GM23338 (cell line): ENCODE data around the gene RWDD1. TPM values are rescaled to one million over a fixed set of nuclear protein-coding genes. Genes with fewer than 3 reads are reported as not detected.
A peak's percentile ranks its signal among the peaks of the same experiment; 100 is the strongest.

Experiments used
- ATAC-seq: fragments of 200-7000 bp; cut with Tn5 transposase; 3 replicates; pipeline ENCODE4 v1.9.1; 2020
- DNase-seq: peaks from one replicate; pipeline ENCODE4 v3.0.0-alpha.2; 2015; ENCODE audit warnings: low spot score
- H2AFZ ChIP-seq: fragments of 200-600 bp; sonication (generic); 2 replicates; pipeline ENCODE4 v1.8.0; 2016; ENCODE audit warnings: antibody characterized with exemption, mild to moderate bottlenecking, moderate library complexity
- H3F3A ChIP-seq: fragments of 200-600 bp; sonication (generic); replicated peaks from 2 replicates; pipeline ENCODE4 v1.8.0; 2017; ENCODE audit warnings: antibody characterized with exemption, mixed run types, low read depth
- H3K27ac ChIP-seq: fragments of 200-600 bp; sonication (generic); 2 replicates; pipeline ENCODE4 v1.6.1; 2016; ENCODE audit warnings: low read depth
- H3K27me3 ChIP-seq: fragments of 200-600 bp; sonication (generic); 2 replicates; pipeline ENCODE4 v1.8.0; 2016; ENCODE audit warnings: mild to moderate bottlenecking, mixed run types, moderate library complexity; ENCODE audit not compliant: insufficient read depth
- H3K36me3 ChIP-seq: fragments of 200-600 bp; sonication (generic); 2 replicates; pipeline ENCODE4 v1.8.0; 2016; ENCODE audit warnings: mild to moderate bottlenecking; ENCODE audit not compliant: insufficient read depth
- H3K4me1 ChIP-seq: fragments of 200-600 bp; sonication (generic); 2 replicates; pipeline ENCODE4 v1.8.0; 2016; ENCODE audit warnings: mild to moderate bottlenecking, moderate library complexity; ENCODE audit not compliant: insufficient read depth
- H3K4me2 ChIP-seq: fragments of 200-600 bp; sonication (generic); 2 replicates; pipeline ENCODE4 v1.7.1; 2017; ENCODE audit warnings: mixed run types
- H3K4me3 ChIP-seq: fragments of 200-600 bp; sonication (generic); 2 replicates; pipeline ENCODE4 v1.6.1; 2016; ENCODE audit warnings: mixed run types
- H3K79me2 ChIP-seq: fragments of 200-600 bp; sonication (generic); replicated peaks from 2 replicates; pipeline ENCODE4 v1.8.0; 2017; ENCODE audit warnings: mild to moderate bottlenecking; ENCODE audit not compliant: insufficient read depth
- H3K9me2 ChIP-seq: fragments of 200-600 bp; sonication (generic); 2 replicates; pipeline ENCODE4 v1.8.0; 2017; ENCODE audit not compliant: insufficient read depth
- H4K20me1 ChIP-seq: fragments of 200-600 bp; sonication (generic); replicated peaks from 2 replicates; pipeline ENCODE4 v1.8.0; 2017; ENCODE audit warnings: mild to moderate bottlenecking; ENCODE audit not compliant: insufficient read depth
- H3K27ac Mint-ChIP-seq: 2 replicates; pipeline ENCODE4 v1.8.0; 2020; ENCODE audit warnings: inconsistent platforms, mild to moderate bottlenecking, moderate library complexity, mixed read lengths
- H3K27me3 Mint-ChIP-seq: 3 replicates; pipeline ENCODE4 v1.8.0; 2022; ENCODE audit warnings: low read depth, mild to moderate bottlenecking, moderate library complexity, mixed read lengths, inconsistent platforms; ENCODE audit not compliant: insufficient read depth, poor library complexity
- H3K36me3 Mint-ChIP-seq: 3 replicates; pipeline ENCODE4 v1.8.0; 2021; ENCODE audit warnings: low read depth, mild to moderate bottlenecking, inconsistent platforms, moderate library complexity, mixed read lengths
- H3K4me1 Mint-ChIP-seq: 3 replicates; pipeline ENCODE4 v1.8.0; 2020; ENCODE audit warnings: mild to moderate bottlenecking, inconsistent platforms, mixed read lengths
- H3K4me3 Mint-ChIP-seq: 3 replicates; pipeline ENCODE4 v1.8.0; 2021; ENCODE audit warnings: moderate library complexity, mild to moderate bottlenecking, inconsistent platforms, mixed read lengths
- H3K9me3 Mint-ChIP-seq: 3 replicates; pipeline ENCODE4 v1.8.0; 2020; ENCODE audit warnings: moderate library complexity, mild to moderate bottlenecking, inconsistent platforms, mixed read lengths
- CREB1 ChIP-seq: fragments of 250-450 bp; sonication (Bioruptor Pico); IDR thresholded peaks from 2 replicates; pipeline ENCODE4 v1.5.0; 2020; ENCODE audit warnings: low read depth, mild to moderate bottlenecking, moderate library complexity
- CTCF ChIP-seq, 2 experiments: fragments of 200-600 bp in 1 of 2; sonication (generic) in 1 of 2; conservative IDR thresholded peaks; 2 replicates each; pipeline versions ENCODE4 v1.5.1 to v1.6.1; 2016 to 2017; ENCODE audit warnings: antibody characterized with exemption in 2 of 2, low read depth in 2 of 2, mild to moderate bottlenecking in 2 of 2, moderate library complexity in 1 of 2
- ETS1 ChIP-seq: IDR thresholded peaks from 2 replicates; pipeline ENCODE4 v1.6.1; 2016; ENCODE audit warnings: antibody characterized with exemption
- EZH2 ChIP-seq: fragments of 200-600 bp; sonication (generic); IDR thresholded peaks from one replicate; pipeline ENCODE4 v1.8.0; 2017; ENCODE audit warnings: antibody characterized with exemption, mild to moderate bottlenecking, low read depth; ENCODE audit not compliant: unreplicated experiment
- JUNB ChIP-seq: IDR thresholded peaks from one replicate; pipeline ENCODE4 v1.6.1; 2016; ENCODE audit warnings: antibody characterized with exemption; ENCODE audit not compliant: unreplicated experiment
- NANOG ChIP-seq: IDR thresholded peaks from 2 replicates; pipeline ENCODE4 v1.6.1; 2016; ENCODE audit warnings: antibody characterized with exemption, borderline replicate concordance
- POLR2AphosphoS5 ChIP-seq: IDR thresholded peaks from 2 replicates; pipeline ENCODE4 v1.6.1; 2016; ENCODE audit warnings: antibody characterized with exemption, low read depth
- REST ChIP-seq: IDR thresholded peaks from one replicate; pipeline ENCODE4 v1.6.1; 2018; ENCODE audit warnings: antibody characterized with exemption; ENCODE audit not compliant: unreplicated experiment
- ZNF114 ChIP-seq: fragments of 250-450 bp; sonication (Bioruptor Pico); IDR thresholded peaks from 2 replicates; pipeline ENCODE4 v1.5.0; 2020; ENCODE audit warnings: mild to moderate bottlenecking, moderate library complexity
- ZNF331 ChIP-seq: fragments of 250-450 bp; sonication (Bioruptor Pico); IDR thresholded peaks from 2 replicates; pipeline ENCODE4 v1.5.0; 2020; ENCODE audit warnings: low read depth, mild to moderate bottlenecking, moderate library complexity
- polyA plus RNA-seq: library from polyadenylated mRNA; unstranded; fragments of >200 nt; fragmentation: Nextera tagmentation; extraction: Ambion mirVana; gene quantifications from 2 replicates; pipeline ENCODE4 v1.2.1, GENCODE V29; 2016
- total RNA-seq: library from RNA; depleted of rRNA; stranded (reverse); fragments of >200 nt; shearing (Covaris generic); gene quantifications from 2 replicates; pipeline ENCODE4 v1.2.3, GENCODE V29; 2014

The RWDD1 gene
- total and polyA plus RNA-seq, 2 experiments from 2014 or later, result 20.2 to 171 TPM

GRCh38 chr6:116528133-116528532, 43.2 kb upstream of the RWDD1 start:
- ATAC-seq (no peak), DNase-seq (no peak)
- H3K9me2 ChIP-seq, result no peaks in the 10 kb centered on the region
- no peaks in the 10 kb centered on the region for H3F3A ChIP-seq
- H3K9me3 Mint-ChIP-seq, result no peaks in the 10 kb centered on the region
- no peak overlapping the region for H3K27ac Mint-ChIP-seq
- no peak overlapping the region for H3K4me3 Mint-ChIP-seq
- peaks cover 50% of the 10 kb centered on the region for H3K4me1 Mint-ChIP-seq
- no peaks in the 10 kb centered on the region for H3K36me3 Mint-ChIP-seq
- no peaks in the 10 kb centered on the region for H4K20me1 ChIP-seq
- no peak overlapping the region for H3K4me3 ChIP-seq
- H3K4me2 ChIP-seq, result no peak overlapping the region
- H2AFZ ChIP-seq, result no peak overlapping the region
- no peak overlapping the region for H3K27ac ChIP-seq
- no peaks in the 10 kb centered on the region for H3K79me2 ChIP-seq
- TF ChIP-seq EZH2 (no peak), ZNF114 (CRISPR knock-in tag) (no peak), CREB1 (no peak), CTCF (conservative IDR thresholded peaks at IDR 0.05; ENCODE audit: low read depth in 2 of 2) (no peak), REST (no peak), ZNF331 (CRISPR knock-in tag) (no peak), NANOG (no peak), JUNB (no peak)
- H3K4me1 ChIP-seq, result peaks cover 48% of the 10 kb centered on the region
- H3K36me3 ChIP-seq, result no peaks in the 10 kb centered on the region
- no peaks in the 10 kb centered on the region for H3K27me3 ChIP-seq
- no peaks in the 10 kb centered on the region for H3K27me3 Mint-ChIP-seq

- H3K27ac Mint-ChIP-seq, result peak overlapping the region; percentile 5
- ATAC-seq (peak; percentile 40), DNase-seq (no peak)
- no peak overlapping the region for H3K27ac ChIP-seq
- peaks cover 48% of the 10 kb centered on the region for H3K4me1 ChIP-seq
- H3K4me2 ChIP-seq, result no peak overlapping the region
- no peaks in the 10 kb centered on the region for H3K36me3 Mint-ChIP-seq
- no peaks in the 10 kb centered on the region for H3K9me2 ChIP-seq
- peaks cover 2% of the 10 kb centered on the region for H3K27me3 Mint-ChIP-seq
- H4K20me1 ChIP-seq, result no peaks in the 10 kb centered on the region
- no peaks in the 10 kb centered on the region for H3K36me3 ChIP-seq
- H3K79me2 ChIP-seq, result no peaks in the 10 kb centered on the region
- H3K4me3 Mint-ChIP-seq, result no peak overlapping the region
- H3K9me3 Mint-ChIP-seq, result no peaks in the 10 kb centered on the region
- H3K27me3 ChIP-seq, result no peaks in the 10 kb centered on the region
- peak overlapping the region; percentile 35; the same call in 1 of the 2 replicates for H2AFZ ChIP-seq
- H3F3A ChIP-seq, result no peaks in the 10 kb centered on the region
- H3K4me3 ChIP-seq, result no peak overlapping the region
- peaks cover 50% of the 10 kb centered on the region for H3K4me1 Mint-ChIP-seq
- TF ChIP-seq REST (no peak), ZNF331 (CRISPR knock-in tag) (no peak), JUNB (no peak), ZNF114 (CRISPR knock-in tag) (no peak), ETS1 (no peak), POLR2AphosphoS5 (no peak)
Observed at GRCh38 chr6:116528780-116529179, 42.5 kb upstream of the RWDD1 start.
